H1 (cell line): Measurements from ENCODE around the gene VPS54. TPM values are rescaled to one million over a fixed set of nuclear protein-coding genes. Genes with fewer than 3 reads are reported as not detected.

Experiments used
- HDAC6 ChIP-seq: IDR thresholded peaks from one replicate; pipeline ENCODE4 v1.7.1; 2012; ENCODE audit warnings: low read depth, mild to moderate bottlenecking, inconsistent platforms, low read length, moderate library complexity
- KDM5A ChIP-seq: fragments of 200-600 bp; IDR thresholded peaks from 2 replicates; pipeline ENCODE4 v1.7.1; 2012; ENCODE audit warnings: mild to moderate bottlenecking, low read length, inconsistent platforms, mixed read lengths
- TEAD4 ChIP-seq: IDR thresholded peaks from 2 replicates; pipeline ENCODE4 v1.6.1; 2012; ENCODE audit warnings: low read depth, low read length, inconsistent platforms, mixed read lengths
- polyA plus RNA-seq, 7 experiments: library from polyadenylated mRNA; depleted of rRNA in 3 of 7; stranded (reverse) in 5 of 7; unstranded in 2 of 7; fragments of >200 nt in 5 of 7; fragments of 200-250 nt in 2 of 7; gene quantifications; 1 replicate in 5 of 7; 2 replicates in 1 of 7; 4 replicates in 1 of 7; pipeline versions ENCODE4 v1.2.1 to v1.2.3, GENCODE V29; 2011 to 2013; ENCODE audit warnings: missing spikeins in 2 of 7, mixed read lengths in 2 of 7
- total RNA-seq: library from RNA; stranded (reverse); fragmentation: NEBNext Ultra II Directional; extraction: Animal tissue kit (Norgen Biotek cat#: 25700); gene quantifications from 2 replicates; pipeline ENCODE4 v1.2.1, GENCODE V29; 2021

VPS54 gene
- total and polyA plus RNA-seq, 2 of the 8 experiments (the other 6 are each of a cell fraction or from before 2014, with no cell fraction given): 3.6 to 13.2 TPM

GRCh38 chr2:63851691-63852311 is 167.4 kb downstream of the VPS54 start (continued):
- TF ChIP-seq HDAC6 (no peak), TEAD4 (no peak), KDM5A (no peak)
